ENCODE data around the gene GALNS. TPM values are rescaled to one million over a fixed set of nuclear protein-coding genes. Genes with fewer than 3 reads are reported as not detected.
A peak's percentile ranks its signal among the peaks of the same experiment; 100 is the strongest.

Gene GALNS
- total and polyA plus RNA-seq, 2 of the 13 experiments (the other 11 are each of a cell fraction or from before 2014, with no cell fraction given): 9.2 to 9.8 TPM

- TF ChIP-seq KIAA2018 (CRISPR knock-in tag; IDR thresholded peaks at IDR 0.05; ENCODE audit: borderline replicate concordance): peak; percentile 79; the same call in 1 of the 2 replicates
- TF ChIP-seq SCMH1 (CRISPR knock-in tag; IDR thresholded peaks at IDR 0.05; ENCODE audit: borderline replicate concordance): no peak
- TF ChIP-seq POGZ (CRISPR knock-in tag; IDR thresholded peaks at IDR 0.05): no peak
- TF ChIP-seq ZNF609 (CRISPR knock-in tag; IDR thresholded peaks at IDR 0.05; ENCODE audit: borderline replicate concordance): no peak
- no peak for TF ChIP-seq MBNL3 (CRISPR knock-in tag; conservative IDR thresholded peaks at IDR 0.05)
- TF ChIP-seq RELA (CRISPR knock-in tag; IDR thresholded peaks at IDR 0.05): 0 out of 2 replicates have a peak, but pooled peaks have one; percentile 19
- peak; percentile 45; the same call in 1 of the 2 replicates for TF ChIP-seq ZNF205 (CRISPR knock-in tag; IDR thresholded peaks at IDR 0.05)
- no peak; the same call in 1 of the 2 replicates for TF ChIP-seq ZNF234 (CRISPR knock-in tag; conservative IDR thresholded peaks at IDR 0.05)
- TF ChIP-seq ZNF761 (CRISPR knock-in tag; conservative IDR thresholded peaks at IDR 0.05): no peak
- TF ChIP-seq NCOA1 (CRISPR knock-in tag; IDR thresholded peaks at IDR 0.05): no peak; the same call in 1 of the 2 replicates
- TF ChIP-seq ATF3 (CRISPR knock-in tag; IDR thresholded peaks at IDR 0.05): 0 out of 2 replicates have a peak, but pooled peaks have one; percentile 11
- TF ChIP-seq ZNF839 (CRISPR knock-in tag; IDR thresholded peaks at IDR 0.05; ENCODE audit: borderline replicate concordance): no peak
- TF ChIP-seq KLF9 (CRISPR knock-in tag; IDR thresholded peaks at IDR 0.05; ENCODE audit: low read depth): no peak; the same call in 1 of the 2 replicates
- peak; percentile 44; the same call in 1 of the 2 replicates for TF ChIP-seq ZNF629 (CRISPR knock-in tag; conservative IDR thresholded peaks at IDR 0.05)
Observed at GRCh38 chr16:88810912-88811768, 45.6 kb downstream of the GALNS start (continued).
